SHP77 treated with DMSO at 0.1 percent for 48 hours (cell line): ENCODE results near the gene OSCP1.
A peak's percentile ranks its signal among the peaks of the same experiment; 100 is the strongest.
"Not testable (repeated sequence)": the region's sequence is repeated elsewhere in the genome, so short reads cannot be mapped to it uniquely, and the experiment has no call there.

Experiments
- DNase-seq: peaks from one replicate; lab custom pipeline; 2025; lab: John Stamatoyannopoulos, UW

Gene OSCP1

GRCh38 chr1:36450270-36450918, at the start of gene OSCP1:
Gene OSCP1 (minus strand): TSS chr1:36450451. CDS start chr1:36450369, 82 bp downstream.
- DNase-seq: peak; percentile 89

GRCh38 chr1:36497207-36497606, 47.0 kb upstream of the OSCP1 start:
- DNase-seq: no peak

- no peak for DNase-seq
Measured at GRCh38 chr1:36494971-36495370, 44.7 kb upstream of the OSCP1 start.

- DNase-seq: no peak
Measured at GRCh38 chr1:36493524-36493923, 43.3 kb upstream of the OSCP1 start.

GRCh38 chr1:36492491-36492890, 42.2 kb upstream of the OSCP1 start:
- no peak for DNase-seq

GRCh38 chr1:36489258-36490051, 39.2 kb upstream of the OSCP1 start:
- DNase-seq: not testable (repeated sequence)

- DNase-seq: no peak
Measured at GRCh38 chr1:36487906-36488305, 37.7 kb upstream of the OSCP1 start.

GRCh38 chr1:36487336-36487725, 37.1 kb upstream of the OSCP1 start:
- DNase-seq: not testable (repeated sequence)

- DNase-seq: peak; percentile 56
Measured at GRCh38 chr1:36486439-36487335, 36.4 kb upstream of the OSCP1 start.

GRCh38 chr1:36486093-36486438, 35.8 kb upstream of the OSCP1 start:
- DNase-seq: no peak

GRCh38 chr1:36484099-36484498, 33.8 kb upstream of the OSCP1 start:
- no peak for DNase-seq

GRCh38 chr1:36482724-36483388, 32.6 kb upstream of the OSCP1 start, which contains the start of gene CSF3R:
Gene CSF3R (minus strand): TSS chr1:36482913. CDS start chr1:36479496, 3,417 bp downstream.
- no peak for DNase-seq

GRCh38 chr1:36481771-36482723, 31.8 kb upstream of the OSCP1 start:
- DNase-seq: no peak

- DNase-seq: no peak
Measured at GRCh38 chr1:36481091-36481490, 30.8 kb upstream of the OSCP1 start.

GRCh38 chr1:36480161-36480560, 29.9 kb upstream of the OSCP1 start:
- DNase-seq: no peak

- DNase-seq: no peak
Measured at GRCh38 chr1:36479505-36480051, 29.3 kb upstream of the OSCP1 start.

GRCh38 chr1:36477615-36478014, 27.4 kb upstream of the OSCP1 start:
- not testable (repeated sequence) for DNase-seq

GRCh38 chr1:36476945-36477344, 26.7 kb upstream of the OSCP1 start:
- DNase-seq: no peak

- no peak for DNase-seq
Measured at GRCh38 chr1:36475910-36476604, 25.8 kb upstream of the OSCP1 start.

GRCh38 chr1:36475341-36475740, 25.1 kb upstream of the OSCP1 start:
- no peak for DNase-seq
